ENCODE measurements around the gene ALKBH6.

DNA sequence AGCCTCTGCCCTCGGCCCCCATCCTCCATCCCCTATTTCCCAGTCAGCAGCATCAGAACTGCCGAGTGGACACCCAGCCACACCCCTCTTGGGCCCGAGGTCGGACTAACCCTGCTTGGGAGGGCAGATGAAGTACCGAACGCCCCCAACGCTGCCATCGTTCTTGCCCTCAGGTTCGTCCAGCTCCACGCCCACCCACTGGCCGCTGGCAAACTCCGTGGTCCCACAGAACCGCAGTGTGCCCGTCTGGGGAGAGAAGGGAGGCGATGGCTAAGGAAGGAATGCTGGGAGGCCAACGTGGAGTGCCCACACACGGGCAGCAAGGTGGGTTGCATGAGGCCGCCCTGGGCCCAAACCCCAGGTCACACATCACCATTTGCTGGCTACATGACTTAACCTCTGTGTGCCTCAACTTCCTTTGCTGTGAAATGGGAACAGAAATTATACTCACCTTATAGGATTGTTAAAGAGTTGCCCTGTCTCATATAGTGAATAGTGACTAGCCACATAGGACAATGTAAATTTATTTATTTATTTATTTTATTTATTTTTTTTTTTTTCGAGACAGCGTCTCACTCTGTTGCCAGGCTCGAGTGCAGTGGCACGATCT is 5.2 kb upstream of the ALKBH6 start:
- no peak for TF ChIP-seq EZH2 (IDR thresholded peaks at IDR 0.05; ENCODE audit: low read length)
- no peak for TF ChIP-seq CTCF (optimal IDR thresholded peaks at IDR 0.05 in 1 of 3, IDR thresholded peaks at IDR 0.05 in 1 of 3, conservative IDR thresholded peaks at IDR 0.05 in 1 of 3; ENCODE audit: extremely low read depth in 1 of 3, insufficient read depth in 2 of 3, low read length in 3 of 3)
